Hematopoietic multipotent progenitor cell treated with erythropoietin and hydrocortisone succinate and interleukin-3 and kit ligand, for 15 days (in vitro differentiated cells): Measurements from ENCODE around the gene BACH2.
A peak's percentile ranks its signal among the peaks of the same experiment; 100 is the strongest.
"Not testable (repeated sequence)": the region's sequence is repeated elsewhere in the genome, so short reads cannot be mapped to it uniquely, and the experiment has no call there.

ENCODE experiments used
- DNase-seq: peaks from one replicate; pipeline ENCODE4 v3.0.0-alpha.2; 2015; ENCODE audit warnings: low spot score

BACH2 gene

GRCh38 chr6:90301816-90302215 lies 5.2 kb upstream of the BACH2 start:
- DNase-seq: no peak

- DNase-seq: no peak
Observed at GRCh38 chr6:90298459-90299053, 1.9 kb upstream of the BACH2 start.

DNA sequence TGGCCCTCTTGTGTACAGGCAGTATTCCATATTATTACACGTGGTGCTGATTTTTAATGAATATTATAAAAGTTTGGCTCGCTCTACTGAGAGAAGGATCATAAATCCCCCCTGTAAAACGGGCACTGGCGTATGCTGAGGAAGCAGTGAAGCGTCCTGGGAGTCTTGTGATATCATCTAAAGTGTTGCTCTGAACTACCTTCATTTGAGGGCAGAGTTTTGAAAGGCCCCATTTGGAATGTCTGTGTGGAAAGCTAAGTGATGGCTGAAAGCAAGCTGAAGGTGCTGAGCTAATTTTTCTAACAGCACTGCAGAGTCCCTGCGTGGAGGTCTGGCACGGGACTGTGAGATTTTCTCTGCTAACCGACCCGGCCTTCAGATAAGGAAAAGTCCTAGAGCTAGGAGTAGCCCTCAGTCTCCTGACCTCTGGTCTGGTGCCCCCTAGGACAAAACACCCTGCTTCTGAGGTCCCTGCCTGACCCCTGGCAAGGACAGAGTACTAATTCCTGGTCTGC lies 1.3 kb upstream of the BACH2 start:
- no peak for DNase-seq

- DNase-seq: no peak
Observed at GRCh38 chr6:90297115-90297866, 648 bp upstream of the BACH2 start.

DNA sequence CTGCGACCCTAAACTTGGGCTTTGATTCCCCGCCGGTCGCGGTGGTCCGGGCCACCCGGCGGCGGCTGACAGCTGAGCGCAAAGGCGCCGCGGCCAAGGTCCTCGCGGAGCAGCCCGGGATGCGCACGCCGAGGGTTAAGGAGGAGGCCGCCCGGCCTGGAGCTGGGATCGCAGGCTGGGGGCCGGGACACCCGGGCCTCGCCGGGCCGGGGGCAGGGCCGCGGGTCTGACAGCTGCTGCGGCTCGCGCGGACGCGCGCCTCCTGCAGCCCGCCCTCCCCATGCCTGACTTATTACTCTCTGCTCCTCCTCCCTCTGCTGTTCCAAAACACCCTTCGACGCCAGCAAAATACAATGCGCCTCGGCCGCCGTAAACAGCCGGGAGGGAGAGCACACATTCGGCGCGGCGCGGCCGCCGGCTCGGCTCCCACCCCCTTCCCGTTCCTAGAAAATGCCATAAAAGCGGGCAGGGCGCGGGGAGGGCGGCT lies 746 bp downstream of the BACH2 start:
- no peak for DNase-seq

GRCh38 chr6:90294989-90295853 lies 1.4 kb downstream of the BACH2 start:
- DNase-seq: no peak

- DNase-seq: no peak
Observed at GRCh38 chr6:90294614-90294988, 2.0 kb downstream of the BACH2 start.

GRCh38 chr6:90294008-90294511 lies 2.6 kb downstream of the BACH2 start:
- DNase-seq: no peak

DNA sequence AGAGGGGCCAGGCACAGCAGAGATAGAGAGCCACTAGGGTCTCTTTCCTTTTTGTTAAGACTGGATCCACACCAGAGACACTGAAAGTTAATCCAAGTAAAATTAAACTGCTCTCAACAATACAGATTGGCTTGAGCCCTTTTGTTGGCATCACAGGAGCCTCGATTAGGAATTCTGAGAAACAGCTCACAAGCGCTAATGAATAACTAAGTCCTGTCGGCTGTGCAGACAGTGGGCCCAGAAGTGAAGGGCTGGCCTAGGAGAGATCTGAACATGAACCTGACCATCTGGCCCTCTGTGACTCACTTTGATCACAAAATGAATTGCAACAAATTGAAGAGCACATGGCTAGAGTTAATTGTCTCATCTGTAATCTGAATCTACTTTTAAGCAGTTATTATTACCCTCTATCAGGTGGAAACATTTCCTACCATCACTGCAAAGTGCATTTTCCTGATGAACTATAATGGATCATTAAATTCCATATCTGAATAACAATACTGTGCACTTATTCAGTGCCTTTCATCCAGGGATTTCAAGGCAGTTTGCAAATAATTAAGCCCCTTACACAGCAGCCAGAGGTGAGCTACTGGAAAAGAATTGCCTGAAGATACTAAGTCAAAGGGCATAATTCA lies 3.2 kb downstream of the BACH2 start:
- DNase-seq: no peak

- no peak for DNase-seq
Observed at GRCh38 chr6:90291565-90291964, 5.1 kb downstream of the BACH2 start.

DNA sequence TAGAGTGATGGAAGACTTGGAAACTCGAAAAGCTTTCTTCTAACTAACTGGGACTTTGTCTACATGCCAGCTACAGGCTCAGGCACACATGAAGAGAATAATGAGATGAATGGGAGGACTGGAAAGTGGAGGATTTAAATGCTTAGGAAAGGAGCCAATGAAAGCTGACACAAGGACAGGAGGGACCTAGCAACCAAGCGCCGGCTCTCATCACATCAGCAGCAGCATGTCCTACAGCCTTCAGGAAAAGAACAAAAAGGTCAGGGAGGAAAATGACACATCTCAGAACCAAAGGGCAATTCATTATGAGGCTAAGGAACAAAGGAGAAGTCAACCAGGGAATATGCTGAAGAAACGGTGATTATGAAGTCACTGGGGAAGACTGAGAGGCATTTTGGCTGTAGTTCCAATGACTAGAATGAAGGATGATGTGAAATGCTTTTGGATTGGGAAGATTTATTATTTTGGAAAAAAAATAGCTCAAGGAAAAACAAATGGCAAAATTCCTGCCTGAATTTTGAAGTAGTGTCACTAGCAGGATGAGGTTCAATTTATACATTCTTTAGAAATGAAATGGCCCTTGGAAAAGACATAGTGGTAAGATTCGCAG lies 5.7 kb downstream of the BACH2 start:
- no peak for DNase-seq

GRCh38 chr6:90289902-90290301 lies 6.7 kb downstream of the BACH2 start:
- DNase-seq: no peak

- DNase-seq: no peak
Observed at GRCh38 chr6:90288404-90288803, 8.2 kb downstream of the BACH2 start.

DNA sequence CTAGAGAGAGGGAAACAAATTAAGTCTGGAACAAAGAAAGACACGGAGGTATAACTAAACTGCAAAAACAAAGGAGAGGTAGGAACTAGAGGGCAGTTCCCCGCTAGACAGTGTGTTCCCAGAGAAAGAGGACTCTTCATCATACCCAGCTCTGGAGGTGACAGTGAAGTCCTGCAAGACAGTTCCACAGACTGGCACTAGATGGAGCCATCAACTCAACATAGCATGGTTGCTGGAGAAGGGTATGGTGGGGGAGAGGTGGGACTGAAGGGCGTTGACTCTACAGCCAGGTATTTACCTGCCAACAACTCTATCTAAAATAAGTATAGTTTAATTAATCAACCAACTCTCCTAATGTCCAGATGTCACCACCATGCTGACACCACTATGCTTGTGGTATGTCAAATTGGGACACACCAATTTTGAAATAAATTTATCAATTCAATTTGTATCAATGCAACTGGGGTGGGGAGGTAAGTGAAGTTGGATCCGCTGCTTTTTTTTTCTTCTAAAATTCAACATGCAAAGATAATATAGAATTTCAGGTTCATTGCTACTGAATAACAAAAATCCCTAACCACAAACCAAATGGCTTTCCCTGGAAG lies 9.7 kb downstream of the BACH2 start:
- peak; percentile 67 for DNase-seq

GRCh38 chr6:90285611-90286381 lies 10.8 kb downstream of the BACH2 start:
- DNase-seq: peak; percentile 74

DNA sequence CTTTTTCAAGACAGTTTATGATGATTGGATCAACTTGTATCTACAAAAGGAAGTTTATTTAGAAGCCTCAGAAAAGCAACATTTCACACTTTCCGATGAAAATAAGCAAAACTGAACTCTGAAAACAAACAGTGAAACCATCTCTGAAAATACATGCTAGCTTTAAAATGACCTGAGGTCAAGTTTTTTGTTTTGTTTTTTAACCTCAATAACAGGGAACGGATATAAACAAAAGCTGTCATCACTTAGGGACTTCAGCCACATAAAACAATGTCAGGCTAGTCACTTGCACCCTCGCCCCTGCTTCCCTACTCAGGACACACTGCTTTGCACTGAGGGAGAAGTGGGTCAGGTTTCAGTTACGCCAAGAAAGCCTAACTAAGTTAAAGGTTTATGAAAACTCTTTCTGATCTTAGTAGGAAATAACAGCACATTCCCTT lies 11.6 kb downstream of the BACH2 start:
- peak; percentile 5 for DNase-seq

DNA sequence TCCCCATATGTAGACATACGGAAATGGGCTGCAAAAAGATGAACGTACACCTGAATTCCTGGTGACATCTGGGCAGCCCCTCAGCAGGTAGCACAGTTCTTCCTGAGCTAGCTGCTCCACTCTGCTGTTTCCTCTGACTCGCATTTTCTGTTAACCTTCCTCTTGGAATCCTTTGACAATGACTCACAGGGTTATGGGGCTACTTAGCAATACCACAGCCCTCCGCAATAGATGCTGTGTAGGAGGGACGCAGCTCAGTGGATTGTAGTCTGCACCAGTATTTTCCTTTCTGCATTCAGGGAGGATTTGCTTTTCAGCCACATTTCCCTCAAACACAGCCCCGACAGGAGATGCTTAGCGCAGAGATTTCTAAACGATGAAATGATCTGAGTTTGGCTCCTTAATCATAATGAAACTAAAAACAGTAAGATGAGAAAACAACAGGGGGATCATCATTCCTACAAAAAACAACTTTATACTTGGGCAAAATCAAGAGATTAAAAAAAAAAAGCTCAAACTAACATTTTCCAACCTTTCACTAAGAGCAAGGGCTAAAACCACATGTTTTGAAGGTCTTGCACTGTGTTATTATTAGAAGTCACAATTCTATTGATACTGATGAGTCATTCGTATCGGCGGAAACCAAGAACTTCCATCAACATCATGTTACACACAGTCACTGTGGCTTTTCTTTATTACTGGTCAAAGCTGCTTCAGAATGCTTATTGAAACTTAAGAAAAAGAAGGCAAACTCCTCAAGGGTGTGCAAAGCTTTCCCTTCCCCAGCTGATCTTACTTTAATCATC lies 12.2 kb downstream of the BACH2 start:
- DNase-seq: peak; percentile 30

GRCh38 chr6:90282265-90282664 lies 14.4 kb downstream of the BACH2 start:
- DNase-seq: not testable (repeated sequence)

DNA sequence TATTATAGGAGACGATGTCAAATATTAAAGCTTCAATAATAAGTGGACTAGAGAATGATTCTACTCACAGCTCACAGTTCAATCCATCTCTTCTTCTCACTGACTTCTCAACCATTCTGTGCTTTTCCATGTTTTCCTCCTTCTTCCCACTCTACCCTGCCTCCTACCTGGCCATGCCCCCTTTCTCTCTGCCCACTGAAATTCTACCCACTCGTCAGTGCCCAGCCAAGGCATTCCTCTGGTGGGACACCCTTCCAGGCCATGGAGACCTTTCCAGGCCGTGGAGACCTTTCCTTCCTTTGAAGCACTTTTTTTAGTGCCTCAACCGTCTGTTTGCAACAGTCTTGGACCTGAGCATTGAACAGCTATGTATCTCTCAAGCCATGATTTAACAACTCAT lies 18.5 kb downstream of the BACH2 start:
- no peak for DNase-seq
